Calu3 (cell line): ENCODE data around the gene KIF2C. TPM values are rescaled to one million over a fixed set of nuclear protein-coding genes. Genes with fewer than 3 reads are reported as not detected.

Source experiments
- BruUV-seq: library from RNA; stranded (reverse); fragments of 400-500 nt; replicated peaks from 2 replicates; lab custom pipeline; 2021; lab: Mats Ljungman, UMichigan
- CTCF ChIA-PET: fragments of 300-600 bp; sonication (Branson Sonifier 250); formaldehyde crosslinking; loops from one replicate; lab custom pipeline; 2022; ENCODE audit warnings: antibody characterized with exemption; lab: Charles Lee
- DNase-seq: peaks from one replicate; pipeline ENCODE4 v3.0.0; 2022
- H3K27ac Mint-ChIP-seq: one replicate; pipeline ENCODE4 v1.8.0; 2022; ENCODE audit warnings: mixed read lengths; ENCODE audit not compliant: unreplicated experiment
- H3K27me3 Mint-ChIP-seq: one replicate; pipeline ENCODE4 v1.8.0; 2022; ENCODE audit warnings: mixed read lengths; ENCODE audit not compliant: unreplicated experiment
- H3K36me3 Mint-ChIP-seq: one replicate; pipeline ENCODE4 v1.8.0; 2022; ENCODE audit warnings: mild to moderate bottlenecking, moderate library complexity, mixed read lengths; ENCODE audit not compliant: insufficient read depth, unreplicated experiment
- H3K4me1 Mint-ChIP-seq: one replicate; pipeline ENCODE4 v1.8.0; 2022; ENCODE audit warnings: mild to moderate bottlenecking, low read depth, mixed read lengths; ENCODE audit not compliant: unreplicated experiment
- H3K4me3 Mint-ChIP-seq: one replicate; pipeline ENCODE4 v1.8.0; 2022; ENCODE audit warnings: mild to moderate bottlenecking, low read depth, moderate library complexity, mixed read lengths; ENCODE audit not compliant: unreplicated experiment
- H3K9me3 Mint-ChIP-seq: one replicate; pipeline ENCODE4 v1.8.0; 2022; ENCODE audit warnings: low read depth, mixed read lengths; ENCODE audit not compliant: unreplicated experiment
- CTCF ChIP-seq: fragments of 200-600 bp; IDR thresholded peaks from one replicate; pipeline ENCODE4 v1.8.0; 2022; ENCODE audit warnings: antibody characterized with exemption; ENCODE audit not compliant: unreplicated experiment
- intact Hi-C: fragments of 100-400 bp; cut with micrococcal nuclease; formaldehyde crosslinking; loops from one replicate; pipeline ENCODE4 v1.10.0; 2022; ENCODE audit not compliant: unreplicated experiment
- total RNA-seq: library from RNA; stranded (reverse); gene quantifications from 2 replicates; pipeline ENCODE4 v1.2.3, GENCODE V29; 2022

The KIF2C gene
- total RNA-seq, 1 experiment from 2014 or later, result 67.6 TPM

DNA sequence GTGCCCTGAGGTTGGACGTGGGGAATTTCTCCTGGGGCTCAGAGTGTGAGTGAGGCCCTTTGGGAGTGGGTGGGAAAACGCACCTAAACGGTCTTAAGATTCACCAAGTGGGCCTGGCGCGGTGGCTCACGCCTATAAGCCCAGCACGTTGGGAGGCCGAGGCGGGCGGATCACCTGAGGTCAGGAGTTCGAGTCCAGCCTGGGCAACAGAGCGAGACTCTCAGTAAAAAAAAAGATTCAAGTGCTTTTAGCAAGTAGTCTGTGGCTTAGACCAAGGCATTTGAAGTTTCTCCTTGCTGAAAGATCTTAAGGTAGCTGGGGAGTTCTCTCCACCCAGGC lies 37.1 kb downstream of the KIF2C start:
- BruUV-seq, result no TSS peak
- no peak for TF ChIP-seq CTCF
- CTCF ChIA-PET, result interaction anchor here (1.0 kb wide), 1 partner anchor 46 kb away, joined by 3 read pairs; the partner anchor contains the start of gene RNU5D-1

GRCh38 chr1:44777547-44777946 lies 37.9 kb downstream of the KIF2C start:
- peak overlapping the region; percentile 76 for H3K27ac Mint-ChIP-seq
- no peak for TF ChIP-seq CTCF
- DNase-seq, result no peak
- peaks cover 77% of the 10 kb centered on the region for H3K36me3 Mint-ChIP-seq
- no peaks in the 10 kb centered on the region for H3K27me3 Mint-ChIP-seq
- H3K4me3 Mint-ChIP-seq, result peak overlapping the region; percentile 97
- intact Hi-C loops, result no loop called here
- no peaks in the 10 kb centered on the region for H3K9me3 Mint-ChIP-seq
- BruUV-seq, result no TSS peak
- CTCF ChIA-PET, result no interaction called here
- peaks cover 19% of the 10 kb centered on the region for H3K4me1 Mint-ChIP-seq

More for the DNA sequence above, 37.1 kb downstream of the KIF2C start:
- Mint-ChIP-seq H3K36me3 (peaks cover 70% of the 10 kb centered on the region), H3K4me1 (peaks cover 19% of the 10 kb centered on the region), H3K27me3 (no peaks in the 10 kb centered on the region), H3K4me3 (peak overlapping the region; percentile 97), H3K27ac (peak overlapping the region; percentile 90), H3K9me3 (no peaks in the 10 kb centered on the region)
- no peak for DNase-seq
- intact Hi-C loops, result no loop called here

- H3K36me3 Mint-ChIP-seq, result peaks cover 82% of the 10 kb centered on the region
- H3K4me1 Mint-ChIP-seq, result peaks cover 19% of the 10 kb centered on the region
- H3K27ac Mint-ChIP-seq, result peak overlapping the region; percentile 76
- peak overlapping the region; percentile 97 for H3K4me3 Mint-ChIP-seq
- intact Hi-C loops, result no loop called here
- no peaks in the 10 kb centered on the region for H3K27me3 Mint-ChIP-seq
- CTCF ChIA-PET, result no interaction called here
- BruUV-seq, result no TSS peak
- DNase-seq, result no peak
- TF ChIP-seq CTCF, result no peak
- H3K9me3 Mint-ChIP-seq, result no peaks in the 10 kb centered on the region
Observed at GRCh38 chr1:44777969-44778635, 38.5 kb downstream of the KIF2C start.

DNA sequence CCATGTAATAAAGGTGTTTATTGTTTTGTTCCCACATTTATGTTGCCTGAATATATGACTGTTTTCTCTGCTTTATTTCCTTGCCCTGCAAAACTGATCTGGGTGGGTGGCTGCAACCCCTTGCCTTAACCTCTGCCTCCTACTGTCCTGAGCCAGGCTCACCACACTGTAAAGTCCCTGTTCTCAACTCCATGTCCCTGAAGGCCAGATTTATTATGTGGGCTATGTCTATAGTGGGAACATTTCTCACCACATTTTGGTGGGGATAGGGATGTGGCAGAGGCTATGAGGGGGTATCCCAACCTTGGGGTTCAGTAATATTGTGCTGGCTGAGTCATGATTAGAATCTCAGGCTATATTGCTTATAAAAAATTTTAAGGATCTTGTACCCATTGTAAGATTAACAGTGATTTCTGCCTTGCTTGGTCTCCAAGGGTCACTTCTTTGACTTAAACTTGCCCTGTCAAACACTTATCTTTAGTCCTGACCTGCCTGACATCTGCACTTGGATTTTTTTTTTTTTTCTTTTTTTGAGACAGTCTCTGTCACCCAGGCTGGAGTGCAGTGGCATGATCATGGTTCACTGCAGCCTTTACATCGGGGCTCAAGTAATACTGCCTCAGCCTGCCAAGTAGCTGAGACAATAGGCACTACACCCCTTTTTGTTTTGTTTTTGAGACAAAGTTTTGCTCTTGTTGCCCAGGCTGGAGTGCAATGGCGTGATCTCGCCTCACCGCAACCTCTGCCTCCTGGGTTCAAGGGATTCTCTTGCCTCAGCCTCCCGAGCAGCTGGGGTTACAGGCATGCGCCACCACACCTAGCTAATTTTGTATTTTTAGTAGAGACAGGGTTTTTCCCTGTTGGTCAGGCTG lies 39.3 kb downstream of the KIF2C start:
- Mint-ChIP-seq H3K4me1 (peaks cover 19% of the 10 kb centered on the region), H3K4me3 (no peak overlapping the region), H3K9me3 (no peaks in the 10 kb centered on the region), H3K27me3 (no peaks in the 10 kb centered on the region), H3K27ac (no peak overlapping the region), H3K36me3 (peaks cover 89% of the 10 kb centered on the region)
- BruUV-seq, result no TSS peak
- TF ChIP-seq CTCF, result no peak
- no peak for DNase-seq
- intact Hi-C loops, result no loop called here
- CTCF ChIA-PET, result no interaction called here
